HG03439 (cell line): ENCODE data around the gene TNPO2.

Source experiments
- ATAC-seq: cut with Tn5 transposase; IDR thresholded peaks from one replicate; pipeline ENCODE4 v1.9.1; 2021; ENCODE audit warnings: mild to moderate bottlenecking, moderate library complexity; ENCODE audit not compliant: unreplicated experiment

TNPO2 gene

DNA sequence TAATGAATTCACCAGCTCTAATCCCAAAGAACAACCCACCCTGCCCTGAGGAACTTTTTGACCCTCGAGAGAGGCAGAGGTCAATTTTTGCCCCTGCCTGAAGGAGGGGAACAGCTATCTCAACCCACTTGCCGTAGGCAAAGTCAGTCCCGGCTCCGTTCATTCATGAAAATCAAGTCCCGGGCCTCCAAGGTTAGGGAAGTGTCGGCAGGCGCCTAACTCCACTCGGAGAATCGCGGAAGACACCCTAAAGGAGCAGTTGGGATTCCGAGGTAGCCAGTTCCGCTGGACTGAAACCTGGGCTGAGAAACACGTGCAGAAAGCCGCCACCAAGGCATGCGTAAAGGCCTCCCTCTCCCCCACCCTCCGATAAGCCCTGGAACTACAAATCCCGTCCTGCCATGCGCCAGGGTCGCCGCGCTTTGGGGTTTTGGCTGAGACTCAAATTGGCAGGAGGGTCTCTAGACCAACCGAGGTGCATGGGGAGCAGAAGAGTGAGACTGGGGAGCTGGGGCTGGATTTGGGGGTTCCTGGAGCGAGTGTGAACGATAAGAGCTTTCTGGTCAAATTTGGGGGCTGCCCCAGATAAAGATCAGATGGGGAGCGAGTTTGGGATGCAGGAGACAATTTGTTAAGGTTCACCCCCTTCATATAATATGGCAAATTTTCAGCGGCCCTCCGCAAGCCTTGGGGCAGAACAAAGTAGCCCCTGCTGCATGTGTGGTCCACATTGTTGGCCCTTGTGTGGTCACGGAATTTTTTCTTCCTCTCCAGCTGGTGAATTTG, at the start of gene TNPO2:
Gene TNPO2, minus strand, starts transcription at position 292 of the 786 bp plus-strand sequence. CDS start 2,955 bp downstream, outside the sequence.
- ATAC-seq = no peak

DNA sequence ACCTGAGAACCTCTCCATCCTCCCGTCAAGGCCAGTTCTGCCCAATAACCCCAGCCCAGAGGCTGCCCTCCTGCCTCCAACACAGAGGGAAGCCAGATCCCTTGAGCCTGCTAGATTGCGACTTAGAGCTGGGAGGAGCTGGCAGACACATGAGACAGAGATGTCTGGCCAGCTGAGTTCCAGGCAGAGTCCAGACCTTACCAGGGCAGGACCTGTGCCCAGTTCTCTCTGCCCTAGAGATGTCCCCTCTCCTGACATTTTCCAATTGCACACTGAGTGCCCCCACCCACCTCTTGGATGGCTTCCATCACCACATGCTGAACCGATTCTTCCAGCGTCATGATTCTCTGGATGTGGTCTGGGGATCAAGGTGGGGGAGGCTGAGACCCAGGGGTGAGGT, 48.6 kb upstream of the TNPO2 start:
- ATAC-seq = no peak

DNA sequence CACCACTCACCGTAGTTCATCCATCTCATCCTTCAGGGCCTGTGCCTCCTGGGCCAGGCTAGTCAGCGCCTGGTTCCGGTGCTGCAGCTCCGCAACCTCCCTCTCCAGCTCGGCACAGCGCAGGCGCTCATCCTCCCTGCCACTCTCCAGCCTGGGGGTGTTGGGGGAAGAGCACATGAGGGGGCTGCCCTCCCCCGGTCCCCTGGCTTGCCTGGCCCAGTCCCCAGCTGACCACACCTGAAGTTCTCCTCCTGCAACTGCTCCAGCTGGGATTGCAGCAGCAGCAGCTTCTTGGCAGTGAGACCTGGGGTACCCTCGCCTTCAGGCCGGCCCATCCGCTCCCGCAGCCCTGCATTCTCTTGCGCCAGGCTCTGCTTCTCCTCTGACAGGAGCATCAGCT, 47.2 kb upstream of the TNPO2 start:
- no peak for ATAC-seq

DNA sequence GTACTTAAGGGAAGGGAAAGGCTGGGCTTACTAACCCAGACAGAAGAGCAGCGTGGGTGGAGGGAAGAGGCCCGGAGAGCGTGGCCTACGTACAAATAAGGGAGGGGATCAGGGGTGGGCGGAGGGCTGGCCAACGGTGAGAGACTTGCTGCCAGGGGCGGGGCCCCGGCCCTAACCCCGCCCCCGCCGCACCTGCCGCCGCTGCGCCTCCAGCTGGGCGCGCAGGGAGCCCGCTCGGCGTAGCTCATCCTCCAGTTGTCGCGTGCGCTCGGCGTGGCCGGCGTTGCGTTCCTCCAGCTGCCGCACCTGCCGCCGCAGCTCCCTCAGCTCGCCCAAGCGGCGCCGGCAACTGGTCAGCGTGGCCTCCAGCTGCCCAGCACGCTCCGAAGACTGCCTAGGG, 46.0 kb upstream of the TNPO2 start:
- no peak for ATAC-seq

DNA sequence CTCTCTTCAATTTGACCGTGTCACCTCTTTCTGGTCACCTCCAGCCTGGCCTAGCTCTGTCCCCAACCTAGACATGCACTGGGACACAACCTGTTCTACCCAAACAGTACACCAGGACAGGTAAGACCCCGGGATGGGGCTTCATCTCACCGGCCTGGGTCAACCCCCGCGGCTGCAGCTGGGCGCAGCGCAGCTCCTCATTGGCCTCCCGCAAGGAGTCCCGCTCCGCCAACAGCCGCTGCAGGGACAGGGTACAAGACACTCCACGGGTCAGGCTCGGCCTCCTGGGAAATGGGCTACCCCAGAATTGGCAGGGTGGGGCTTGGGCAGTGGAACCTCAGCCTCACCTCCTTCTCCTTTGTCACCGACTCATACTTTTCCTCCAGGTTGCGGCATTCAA, 43.9 kb upstream of the TNPO2 start:
- ATAC-seq = no peak

DNA sequence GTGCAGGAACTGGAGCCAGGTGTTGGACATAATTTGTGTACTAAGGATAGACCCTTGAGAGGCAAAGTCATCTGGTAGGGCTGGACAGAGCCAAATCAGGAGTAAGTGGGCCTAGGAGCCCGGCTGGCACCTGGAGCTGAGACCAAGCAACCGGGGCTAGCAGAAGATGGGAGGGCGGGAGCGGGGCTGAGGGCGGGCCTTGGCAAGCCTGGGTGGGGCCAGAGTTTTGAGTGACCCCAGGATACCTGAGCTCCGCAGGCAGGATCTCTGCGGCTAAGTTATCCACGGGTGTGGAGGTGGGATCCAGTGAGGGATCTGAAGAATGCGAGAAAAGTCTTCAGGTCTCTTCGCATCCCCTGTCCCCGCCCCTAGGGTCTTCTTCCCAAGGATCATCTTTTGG, 43.4 kb upstream of the TNPO2 start:
- ATAC-seq = no peak

DNA sequence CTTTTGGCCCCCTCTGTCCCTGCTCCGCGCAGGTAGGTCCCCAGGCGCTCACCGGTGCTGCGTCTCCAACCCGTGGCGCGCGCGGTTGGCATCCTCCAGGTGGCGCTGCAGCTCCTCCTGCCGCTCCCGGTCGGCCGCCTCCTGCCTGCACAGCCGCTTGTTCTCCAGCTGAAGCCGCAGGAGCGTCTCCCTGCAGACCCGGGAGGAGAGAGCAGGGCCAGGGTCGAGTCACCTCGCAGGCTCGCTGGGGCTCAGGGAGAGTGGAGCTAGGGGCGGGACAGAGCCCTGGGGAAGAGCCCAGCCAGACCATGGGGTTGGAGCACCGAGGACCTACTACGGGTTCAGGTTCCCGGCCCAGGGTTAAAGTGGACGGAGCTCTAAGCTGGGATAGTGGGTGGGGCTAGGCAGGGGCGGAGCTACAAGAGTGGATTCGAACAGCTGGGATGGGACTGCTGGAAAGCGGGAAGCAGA, 42.4 kb upstream of the TNPO2 start:
- ATAC-seq = no peak

DNA sequence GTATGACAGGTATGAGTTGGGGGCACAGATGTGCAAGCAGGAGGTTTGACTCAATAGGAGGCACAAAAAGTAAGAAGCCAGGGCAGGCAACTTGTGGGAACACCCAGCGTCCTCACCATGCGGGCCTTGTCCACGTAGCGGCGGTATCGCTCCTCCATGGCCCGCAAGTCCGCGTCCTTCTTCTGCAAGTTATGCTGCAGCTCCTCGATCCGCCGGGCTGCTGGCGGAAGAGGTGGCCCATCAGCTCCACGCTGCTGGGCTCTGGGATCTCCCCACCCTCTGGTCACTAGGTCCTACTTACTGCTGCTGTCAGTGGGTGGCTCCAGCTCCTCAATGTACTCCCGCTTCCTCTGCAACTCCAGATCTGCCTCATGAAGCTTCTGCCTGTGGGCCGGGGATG, 41.0 kb upstream of the TNPO2 start:
- ATAC-seq = no peak

DNA sequence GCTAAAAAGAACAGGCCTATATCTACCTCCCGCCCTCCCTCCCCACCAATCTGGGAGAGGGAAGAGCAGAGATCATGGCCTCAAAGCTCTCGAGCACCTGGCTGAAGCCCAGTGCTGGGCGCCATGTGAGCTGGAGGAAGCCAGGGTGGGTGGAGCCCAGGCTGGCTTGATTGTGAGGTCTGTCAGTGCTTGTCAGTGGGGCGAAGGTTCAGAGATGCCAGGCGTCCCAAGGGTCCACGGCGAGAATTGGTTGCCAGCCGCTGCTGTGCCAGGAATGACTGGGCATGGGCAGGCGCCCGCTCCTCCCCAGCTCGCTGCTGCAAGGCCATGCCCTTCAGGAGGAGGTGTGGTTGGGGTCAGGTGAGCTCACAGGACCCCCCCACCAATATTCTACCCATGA, 39.4 kb upstream of the TNPO2 start:
- no peak for ATAC-seq

DNA sequence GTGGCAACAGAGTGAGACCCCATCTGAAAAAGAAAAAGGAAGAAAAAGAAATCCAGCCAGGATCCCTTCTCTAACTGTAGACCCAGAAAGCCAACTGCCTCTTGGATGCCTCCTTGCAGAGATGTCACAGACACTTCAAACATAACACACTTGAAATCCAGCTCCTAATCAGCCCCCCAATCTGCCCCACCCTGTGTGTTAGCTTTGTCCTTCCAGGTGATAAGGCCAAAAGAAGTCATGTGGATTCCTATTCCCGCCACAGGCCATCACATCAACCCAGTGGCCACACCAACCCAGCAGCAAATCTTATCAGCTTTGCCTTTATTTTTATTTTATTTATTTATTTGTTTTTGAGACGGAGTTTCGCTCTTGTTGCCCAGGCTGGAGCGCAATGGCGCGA, 36.0 kb upstream of the TNPO2 start:
- no peak for ATAC-seq

DNA sequence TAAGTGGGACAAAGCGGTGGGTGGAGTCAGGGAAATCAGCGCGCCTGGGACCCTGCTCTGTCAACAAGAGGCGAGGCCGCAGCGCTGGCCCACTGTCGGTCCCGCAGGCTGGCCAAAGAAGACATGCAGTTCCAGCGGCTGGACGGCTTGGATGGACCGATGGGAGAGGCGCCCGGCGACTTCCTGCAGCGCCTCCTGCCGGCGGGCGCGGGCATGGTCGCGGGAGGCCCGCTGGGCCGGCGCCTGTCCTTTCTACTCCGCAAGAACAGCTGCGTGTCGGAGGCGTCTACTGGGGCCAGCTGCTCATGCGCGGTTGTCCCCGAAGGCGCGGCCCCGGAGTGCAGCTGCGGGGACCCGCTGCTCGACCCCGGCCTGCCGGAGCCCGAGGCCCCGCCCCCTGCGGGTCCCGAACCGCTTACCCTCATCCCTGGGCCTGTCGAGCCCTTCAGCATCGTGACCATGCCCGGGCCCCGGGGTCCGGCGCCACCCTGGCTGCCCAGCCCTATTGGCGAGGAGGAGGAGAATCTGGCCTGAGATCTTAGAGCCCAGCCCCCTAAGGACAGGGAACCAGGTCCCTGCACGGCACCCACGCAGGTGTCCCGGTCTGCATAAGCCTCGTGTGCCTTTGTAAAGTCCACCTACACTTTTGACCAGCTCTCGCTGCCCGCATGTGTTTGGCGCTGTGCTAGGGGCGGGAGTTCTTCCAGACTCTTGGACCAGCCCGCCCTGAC, 34.0 kb upstream of the TNPO2 start:
- no peak for ATAC-seq

DNA sequence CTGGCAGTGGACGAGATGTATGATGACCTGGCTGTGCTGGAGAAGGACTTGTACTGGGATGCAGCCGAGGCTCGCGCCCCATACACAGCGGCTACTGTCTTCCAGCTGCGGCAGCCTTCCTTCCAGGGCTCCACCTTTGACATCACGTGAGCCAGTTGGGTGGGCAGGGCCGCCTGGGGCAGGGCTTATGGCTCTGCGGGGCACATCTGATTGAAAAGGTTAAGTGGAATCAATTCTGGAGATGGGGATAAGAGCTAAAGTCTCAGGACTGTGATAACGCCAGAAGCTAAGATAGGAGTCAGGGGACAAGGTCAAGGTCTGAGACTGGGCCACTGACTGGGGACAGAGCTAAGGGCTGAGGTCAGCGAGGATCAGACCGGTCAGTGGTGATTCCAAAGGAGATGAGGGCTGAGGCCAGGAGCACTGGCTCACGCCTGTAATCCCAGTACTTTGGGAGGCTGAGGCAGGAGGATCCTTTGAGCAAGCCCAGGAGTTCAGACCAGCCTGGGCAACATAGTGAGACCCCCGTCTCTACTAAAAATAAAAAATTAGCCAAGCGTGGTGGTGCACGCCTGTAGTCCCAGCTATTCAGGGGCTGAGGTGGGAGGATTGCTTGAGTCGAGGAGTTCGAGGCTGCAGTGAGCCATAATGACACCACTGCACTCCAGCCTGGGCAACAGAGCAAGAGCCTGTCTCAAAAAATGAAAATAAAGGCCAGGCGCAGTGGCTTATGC, 32.6 kb upstream of the TNPO2 start:
- no peak for ATAC-seq

DNA sequence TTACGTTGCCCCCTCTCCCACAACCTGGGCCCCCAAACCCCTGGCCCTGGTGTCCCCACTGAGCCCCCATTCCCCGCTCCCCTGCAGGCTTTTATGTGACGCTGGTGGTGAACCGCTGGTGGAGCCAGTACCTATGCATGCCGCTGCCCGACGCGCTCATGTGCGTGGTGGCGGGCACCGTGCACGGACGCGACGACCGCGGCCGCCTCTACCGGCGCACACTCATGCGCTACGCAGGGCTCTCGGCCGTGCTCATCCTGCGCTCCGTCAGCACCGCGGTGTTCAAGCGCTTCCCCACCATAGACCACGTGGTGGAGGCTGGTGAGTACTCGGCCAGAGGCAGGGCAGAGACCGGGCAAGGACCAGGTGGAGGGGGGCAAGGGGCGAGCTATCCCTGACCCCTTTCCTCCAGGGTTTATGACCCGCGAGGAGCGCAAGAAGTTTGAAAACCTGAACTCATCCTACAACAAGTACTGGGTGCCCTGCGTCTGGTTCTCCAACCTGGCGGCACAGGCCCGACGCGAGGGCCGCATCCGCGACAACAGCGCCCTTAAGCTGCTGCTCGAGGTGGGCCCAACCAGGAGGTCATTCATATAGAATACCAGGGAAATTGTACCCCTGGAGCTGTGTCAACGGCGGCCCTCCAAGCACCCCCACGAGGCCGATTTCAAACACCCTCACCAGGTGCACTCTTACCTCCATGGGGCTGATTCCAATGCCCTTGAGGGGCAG, 30.9 kb upstream of the TNPO2 start:
- no peak for ATAC-seq

DNA sequence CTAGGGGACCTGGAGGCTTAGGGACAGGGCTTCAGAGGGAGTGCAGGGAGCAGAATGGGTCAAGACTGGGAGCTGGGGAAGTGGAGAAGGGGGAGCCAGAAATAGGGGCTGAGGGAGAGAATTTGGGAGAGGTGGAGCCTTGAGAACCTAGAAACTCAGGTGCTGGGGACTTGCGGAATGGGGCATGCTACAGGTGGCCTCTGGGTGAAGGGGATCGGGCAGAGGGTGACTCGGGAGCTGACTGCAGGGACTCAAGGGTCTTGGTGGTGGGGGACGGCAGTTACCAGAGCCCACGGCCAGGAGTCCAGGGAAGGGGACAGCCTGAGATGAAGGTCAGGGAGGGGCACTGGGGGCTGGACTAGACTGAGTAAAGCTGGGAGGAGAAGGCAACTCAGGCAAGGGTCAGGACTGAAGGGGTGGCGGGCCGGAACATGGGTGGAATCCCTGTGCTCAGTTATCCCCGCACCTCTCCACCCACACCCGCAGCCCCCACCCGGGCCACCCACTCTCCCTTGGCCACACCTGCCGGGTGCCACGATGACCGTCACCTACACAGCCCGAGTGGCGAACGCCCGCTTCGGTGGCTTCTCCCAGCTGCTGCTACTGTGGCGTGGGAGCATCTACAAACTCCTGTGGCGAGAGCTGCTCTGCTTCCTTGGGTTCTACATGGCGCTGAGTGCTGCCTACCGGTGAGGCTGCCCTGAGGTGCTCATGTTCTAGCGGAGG, 28.5 kb upstream of the TNPO2 start:
- no peak for ATAC-seq

DNA sequence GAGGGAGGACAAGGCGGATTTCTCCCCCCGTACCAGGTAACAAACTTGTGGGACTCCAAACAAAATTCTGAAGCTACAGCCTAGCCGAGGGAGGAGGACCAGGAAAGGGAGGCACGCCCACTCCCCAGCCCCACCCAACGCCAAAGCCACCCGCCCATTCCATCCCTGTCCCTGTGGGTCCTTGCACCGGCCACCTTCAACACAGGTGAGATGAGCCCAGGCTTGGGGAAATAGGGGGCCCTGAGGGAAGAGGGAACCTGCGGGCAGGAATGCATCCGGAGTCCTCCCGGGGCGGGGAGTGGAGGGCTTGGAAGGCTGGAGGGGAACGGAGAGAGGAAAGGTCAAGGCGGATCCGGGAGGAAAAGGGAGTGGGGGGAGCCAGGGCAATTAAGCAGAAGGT, 27.9 kb upstream of the TNPO2 start, which contains the start of gene BEST2:
Gene BEST2, plus strand, starts transcription at position 157 of the 400 bp plus-strand sequence. CDS start 802 bp downstream, outside the sequence.
- no peak for ATAC-seq

DNA sequence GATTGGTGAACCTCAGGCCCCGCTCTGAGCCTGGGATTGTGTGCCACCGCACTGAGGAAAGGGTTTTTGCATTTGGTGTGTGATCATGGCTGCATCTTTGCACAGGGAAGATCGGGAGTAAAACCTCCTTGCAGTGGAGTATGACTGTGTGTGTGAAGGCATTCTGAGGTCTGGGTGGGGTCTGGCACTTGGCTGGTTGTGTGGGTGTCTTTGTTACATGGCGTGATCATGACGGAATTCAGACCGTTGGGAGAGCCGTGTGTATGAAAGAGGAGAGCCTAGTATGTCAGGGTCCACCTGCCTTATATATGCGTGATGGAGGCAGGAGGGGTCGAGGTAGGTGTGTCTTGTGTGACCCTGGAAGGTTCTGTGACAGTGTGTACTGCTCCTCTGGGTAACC, 27.1 kb upstream of the TNPO2 start:
- no peak for ATAC-seq

DNA sequence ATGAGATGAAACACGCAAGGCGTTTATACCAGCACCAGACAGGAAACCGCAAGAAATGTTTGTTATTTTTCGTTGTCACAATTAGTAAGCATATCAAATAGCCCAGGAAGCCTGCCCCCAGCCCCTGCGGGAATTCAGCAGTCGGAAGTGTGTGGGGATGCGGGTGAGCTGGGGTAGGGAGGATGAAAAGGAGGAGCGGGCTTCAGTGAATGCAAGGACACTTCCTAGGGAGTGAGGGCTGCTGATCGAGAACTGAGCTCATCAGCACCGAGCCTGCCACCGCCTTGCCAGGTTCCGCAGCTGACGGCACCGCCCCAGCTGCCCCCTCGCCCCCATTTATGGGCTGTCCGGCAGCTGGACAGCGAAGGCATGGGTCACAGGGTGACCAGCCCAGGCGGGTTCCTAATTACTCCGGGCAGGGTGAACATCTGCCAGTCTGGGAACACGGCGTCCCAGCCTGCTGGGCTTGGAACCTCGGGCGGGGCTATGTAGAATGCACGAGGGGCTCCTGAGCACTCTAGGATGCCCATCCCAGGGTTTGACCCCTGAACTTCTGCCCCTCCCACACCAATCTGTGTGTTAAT, 26.3 kb upstream of the TNPO2 start:
- ATAC-seq = no peak

DNA sequence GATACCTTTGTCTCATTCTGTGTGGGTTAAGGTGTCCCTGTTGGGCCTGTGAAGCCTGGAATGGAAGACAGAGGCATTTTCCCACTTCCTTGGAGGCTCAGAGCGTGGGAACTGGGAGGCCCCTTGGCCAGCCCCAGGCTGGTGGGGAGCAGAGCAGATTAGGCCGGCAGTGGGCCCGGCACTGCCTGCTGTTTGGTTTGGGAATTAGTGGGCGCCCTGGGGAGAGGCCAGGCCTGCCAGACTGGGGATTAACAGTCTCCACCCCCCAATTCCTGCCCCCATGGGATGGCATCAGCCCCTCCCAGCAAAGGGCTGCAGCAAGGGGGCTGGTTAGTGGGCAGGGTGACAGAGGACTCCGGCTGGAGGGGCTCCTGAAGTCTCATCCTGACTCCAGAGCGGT, 24.8 kb upstream of the TNPO2 start:
- ATAC-seq = no peak

DNA sequence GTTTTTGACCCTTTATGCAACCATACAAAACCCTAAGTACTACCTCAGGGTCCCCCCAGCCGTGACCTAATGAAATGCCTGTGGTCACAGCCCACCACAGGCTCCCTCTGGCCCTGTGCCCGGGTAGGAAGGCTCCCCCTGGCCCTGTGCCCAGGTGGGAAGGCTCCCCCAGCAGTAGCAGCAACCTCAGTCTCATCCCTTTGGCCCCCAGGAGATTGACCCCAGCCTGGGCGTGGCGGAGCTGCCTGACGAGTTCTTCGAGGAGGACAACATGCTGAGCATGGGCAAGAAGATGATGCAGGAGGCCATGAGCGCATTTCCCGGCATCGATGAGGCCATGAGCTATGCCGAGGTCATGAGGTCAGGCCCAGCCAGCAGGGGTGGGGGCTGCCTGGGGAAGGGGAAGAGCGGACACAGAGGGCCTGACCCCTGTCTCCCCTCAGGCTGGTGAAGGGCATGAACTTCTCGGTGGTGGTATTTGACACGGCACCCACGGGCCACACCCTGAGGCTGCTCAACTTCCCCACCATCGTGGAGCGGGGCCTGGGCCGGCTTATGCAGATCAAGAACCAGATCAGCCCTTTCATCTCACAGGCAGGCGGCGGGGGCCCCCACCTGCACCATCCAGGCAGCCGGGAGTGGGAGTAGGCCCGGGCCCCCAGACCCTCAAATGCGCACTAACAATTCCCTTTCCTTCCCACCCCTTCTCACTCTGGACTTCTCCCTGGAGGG, 21.6 kb upstream of the TNPO2 start:
- no peak for ATAC-seq
